Neural progenitor cell (in vitro differentiated cells): ENCODE results near the gene MYO18B. TPM values are rescaled to one million over a fixed set of nuclear protein-coding genes. Genes with fewer than 3 reads are reported as not detected.

Experiments used
- DNase-seq: peaks from one replicate; pipeline ENCODE4 v3.0.0-alpha.2; 2016; ENCODE audit warnings: low spot score
- H2AFZ ChIP-seq: fragments of 200-600 bp; sonication (generic); replicated peaks from 2 replicates; pipeline ENCODE4 v1.6.1; 2016; ENCODE audit warnings: antibody characterized with exemption
- H3F3A ChIP-seq: fragments of 200-600 bp; sonication (generic); 2 replicates; pipeline ENCODE4 v1.6.1; 2016; ENCODE audit warnings: antibody characterized with exemption, low read depth
- H3K27ac ChIP-seq: fragments of 200-600 bp; sonication (generic); 2 replicates; pipeline ENCODE4 v1.5.1; 2016; ENCODE audit warnings: mild to moderate bottlenecking
- H3K27me3 ChIP-seq: fragments of 200-600 bp; sonication (generic); 2 replicates; pipeline ENCODE4 v1.6.1; 2016; ENCODE audit warnings: mild to moderate bottlenecking, moderate library complexity
- H3K36me3 ChIP-seq: fragments of 200-600 bp; sonication (generic); 2 replicates; pipeline ENCODE4 v1.5.1; 2016
- H3K4me1 ChIP-seq: fragments of 200-600 bp; sonication (generic); 2 replicates; pipeline ENCODE4 v1.6.1; 2016; ENCODE audit warnings: mixed run types
- H3K4me2 ChIP-seq: fragments of 200-600 bp; sonication (generic); 2 replicates; pipeline ENCODE4 v1.6.1; 2016
- H3K4me3 ChIP-seq: fragments of 200-600 bp; sonication (generic); 2 replicates; pipeline ENCODE4 v1.5.1; 2016
- H3K79me2 ChIP-seq: fragments of 200-600 bp; sonication (generic); 2 replicates; pipeline ENCODE4 v1.6.1; 2016; ENCODE audit warnings: low read depth
- H3K9ac ChIP-seq: fragments of 200-600 bp; sonication (generic); 2 replicates; pipeline ENCODE4 v1.6.1; 2016
- H3K9me3 ChIP-seq: fragments of 200-600 bp; sonication (generic); 2 replicates; pipeline ENCODE4 v1.5.1; 2016; ENCODE audit warnings: low read depth
- H4K20me1 ChIP-seq: fragments of 200-600 bp; sonication (generic); 2 replicates; pipeline ENCODE4 v1.6.1; 2016; ENCODE audit warnings: low read depth
- H3K27ac Mint-ChIP-seq: 3 replicates; pipeline ENCODE4 v1.8.0; 2021; ENCODE audit warnings: mixed read lengths
- H3K27me3 Mint-ChIP-seq: 2 replicates; pipeline ENCODE4 v1.8.0; 2022; ENCODE audit warnings: low read depth, mild to moderate bottlenecking, inconsistent platforms, moderate library complexity, mixed read lengths; ENCODE audit not compliant: insufficient read depth
- H3K36me3 Mint-ChIP-seq: 3 replicates; pipeline ENCODE4 v1.8.0; 2021; ENCODE audit warnings: mixed read lengths
- H3K4me1 Mint-ChIP-seq: 3 replicates; pipeline ENCODE4 v1.8.0; 2021; ENCODE audit warnings: mixed read lengths
- H3K4me3 Mint-ChIP-seq: 3 replicates; pipeline ENCODE4 v1.8.0; 2021; ENCODE audit warnings: mild to moderate bottlenecking, moderate library complexity, mixed read lengths
- H3K9me3 Mint-ChIP-seq: 3 replicates; pipeline ENCODE4 v1.8.0; 2020; ENCODE audit warnings: mixed read lengths
- EZH2 ChIP-seq: fragments of 200-600 bp; sonication (generic); IDR thresholded peaks from 2 replicates; pipeline ENCODE4 v1.6.1; 2017; ENCODE audit warnings: antibody characterized with exemption, mild to moderate bottlenecking, moderate library complexity
- EZH2phosphoT487 ChIP-seq: fragments of 200-600 bp; sonication (generic); IDR thresholded peaks from 2 replicates; pipeline ENCODE4 v1.6.1; 2017; ENCODE audit warnings: antibody characterized with exemption
- total RNA-seq: library from RNA; depleted of rRNA; stranded (reverse); fragments of >200 nt; gene quantifications from 2 replicates; pipeline ENCODE4 v1.2.3, GENCODE V29; 2015; ENCODE audit warnings: low replicate concordance
- TF ChIP-seq, protein P1 (sequence below): fragments of 200-600 bp; sonication (generic); IDR thresholded peaks from 2 replicates; pipeline ENCODE4 v1.5.1; 2017; ENCODE audit warnings: antibody characterized with exemption, mild to moderate bottlenecking

Gene MYO18B
- total RNA-seq, 1 donor from 2014 or later: not detected

DNA sequence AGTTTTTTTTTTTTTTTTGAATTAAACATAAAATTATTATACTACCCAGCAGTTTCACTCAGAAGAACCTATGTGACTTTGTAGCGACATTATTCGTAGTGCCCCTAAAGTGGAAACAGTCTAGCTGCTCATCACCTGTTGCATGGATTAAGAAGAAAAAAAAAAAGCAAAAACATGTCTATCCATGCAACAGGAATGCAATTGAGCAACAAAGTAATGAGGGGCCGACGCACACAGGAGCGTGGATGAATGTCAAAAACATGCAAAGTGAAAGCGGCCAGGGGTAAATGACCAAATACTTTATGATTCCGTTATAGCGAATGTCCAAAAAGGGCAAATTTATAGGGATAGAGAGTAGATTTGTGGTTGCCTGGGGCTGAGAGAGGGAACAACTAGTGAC lies 16.3 kb downstream of the MYO18B start:
- H3K4me3 Mint-ChIP-seq: no peak overlapping the region
- Histone ChIP-seq H3K9me3 (no peaks in the 10 kb centered on the region), H3K27me3 (no peaks in the 10 kb centered on the region), H3K79me2 (no peaks in the 10 kb centered on the region), H3K4me2 (no peak overlapping the region), H3K4me3 (no peak overlapping the region), H2AFZ (no peak overlapping the region), H3K9ac (no peak overlapping the region), H3K36me3 (no peaks in the 10 kb centered on the region), H3K4me1 (no peaks in the 10 kb centered on the region), H3F3A (no peaks in the 10 kb centered on the region), H3K27ac (no peak overlapping the region), H4K20me1 (no peaks in the 10 kb centered on the region)
- H3K27ac Mint-ChIP-seq: no peak overlapping the region
- H3K4me1 Mint-ChIP-seq: no peaks in the 10 kb centered on the region
- no peak for DNase-seq
- peaks cover 3% of the 10 kb centered on the region for H3K9me3 Mint-ChIP-seq
- H3K36me3 Mint-ChIP-seq: no peaks in the 10 kb centered on the region
- H3K27me3 Mint-ChIP-seq: peaks cover 5% of the 10 kb centered on the region
- no peak for TF ChIP-seq EZH2
- no peak for TF ChIP-seq EZH2phosphoT487
- TF ChIP-seq, protein P1, sequence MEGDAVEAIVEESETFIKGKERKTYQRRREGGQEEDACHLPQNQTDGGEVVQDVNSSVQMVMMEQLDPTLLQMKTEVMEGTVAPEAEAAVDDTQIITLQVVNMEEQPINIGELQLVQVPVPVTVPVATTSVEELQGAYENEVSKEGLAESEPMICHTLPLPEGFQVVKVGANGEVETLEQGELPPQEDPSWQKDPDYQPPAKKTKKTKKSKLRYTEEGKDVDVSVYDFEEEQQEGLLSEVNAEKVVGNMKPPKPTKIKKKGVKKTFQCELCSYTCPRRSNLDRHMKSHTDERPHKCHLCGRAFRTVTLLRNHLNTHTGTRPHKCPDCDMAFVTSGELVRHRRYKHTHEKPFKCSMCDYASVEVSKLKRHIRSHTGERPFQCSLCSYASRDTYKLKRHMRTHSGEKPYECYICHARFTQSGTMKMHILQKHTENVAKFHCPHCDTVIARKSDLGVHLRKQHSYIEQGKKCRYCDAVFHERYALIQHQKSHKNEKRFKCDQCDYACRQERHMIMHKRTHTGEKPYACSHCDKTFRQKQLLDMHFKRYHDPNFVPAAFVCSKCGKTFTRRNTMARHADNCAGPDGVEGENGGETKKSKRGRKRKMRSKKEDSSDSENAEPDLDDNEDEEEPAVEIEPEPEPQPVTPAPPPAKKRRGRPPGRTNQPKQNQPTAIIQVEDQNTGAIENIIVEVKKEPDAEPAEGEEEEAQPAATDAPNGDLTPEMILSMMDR: no peak

DNA sequence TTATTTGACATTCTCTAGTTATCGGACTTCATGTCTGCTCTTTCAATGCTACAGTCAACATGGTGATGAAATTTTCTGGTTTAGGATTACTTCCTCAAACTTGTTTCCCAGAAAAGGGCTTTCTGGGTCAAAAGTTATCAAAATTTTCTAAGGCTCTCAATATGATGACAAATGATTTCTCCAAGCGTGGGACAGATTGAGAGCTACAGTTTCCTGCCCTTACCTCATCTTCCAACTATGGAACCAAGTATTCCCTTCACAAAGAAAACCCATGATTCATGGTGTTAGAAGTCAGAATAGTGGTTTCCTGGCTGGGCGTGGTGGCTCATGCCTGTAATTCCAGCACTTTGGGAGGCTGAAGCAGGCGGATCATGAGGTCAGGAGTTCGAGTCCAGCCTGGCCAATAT lies 17.8 kb downstream of the MYO18B start:
- no peaks in the 10 kb centered on the region for H3K4me1 Mint-ChIP-seq
- TF ChIP-seq EZH2: no peak
- TF ChIP-seq, protein P1: no peak
- no peak for TF ChIP-seq EZH2phosphoT487
- no peaks in the 10 kb centered on the region for H3K27me3 ChIP-seq
- H3K79me2 ChIP-seq: no peaks in the 10 kb centered on the region
- H3K4me1 ChIP-seq: no peaks in the 10 kb centered on the region
- no peak overlapping the region for H3K27ac ChIP-seq
- no peak overlapping the region for H2AFZ ChIP-seq
- no peaks in the 10 kb centered on the region for H3K9me3 ChIP-seq
- no peak overlapping the region for H3K27ac Mint-ChIP-seq
- peaks cover 3% of the 10 kb centered on the region for H3K9me3 Mint-ChIP-seq
- H3K36me3 Mint-ChIP-seq: no peaks in the 10 kb centered on the region
- no peaks in the 10 kb centered on the region for H3K36me3 ChIP-seq
- no peak overlapping the region for H3K4me3 Mint-ChIP-seq
- H4K20me1 ChIP-seq: no peaks in the 10 kb centered on the region
- H3K9ac ChIP-seq: no peak overlapping the region
- no peak overlapping the region for H3K4me2 ChIP-seq
- H3K27me3 Mint-ChIP-seq: peaks cover 5% of the 10 kb centered on the region
- no peak for DNase-seq
- H3K4me3 ChIP-seq: no peak overlapping the region
- H3F3A ChIP-seq: no peaks in the 10 kb centered on the region

DNA sequence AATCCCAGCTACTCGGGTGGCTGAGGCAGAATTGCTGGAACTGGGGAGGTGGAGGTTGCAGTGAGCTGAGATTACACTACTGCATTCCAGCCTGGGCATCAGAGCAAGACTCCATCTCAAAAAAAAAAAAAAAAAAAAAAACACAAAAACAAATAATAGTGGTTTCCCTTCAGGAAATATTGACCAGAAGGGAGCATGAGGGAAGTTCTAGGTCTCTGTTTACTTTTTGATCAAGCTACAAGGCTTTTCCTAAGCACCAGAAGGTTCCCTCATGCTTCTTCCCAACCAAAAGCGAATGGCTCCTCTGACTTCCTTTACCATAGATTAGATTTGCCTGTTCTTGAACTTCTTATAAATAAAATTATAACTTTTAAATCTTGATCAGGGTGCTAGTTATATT lies 18.3 kb downstream of the MYO18B start:
- Mint-ChIP-seq H3K4me1 (no peaks in the 10 kb centered on the region), H3K27ac (no peak overlapping the region), H3K36me3 (no peaks in the 10 kb centered on the region), H3K27me3 (peaks cover 5% of the 10 kb centered on the region), H3K9me3 (peaks cover 3% of the 10 kb centered on the region), H3K4me3 (no peak overlapping the region)
- Histone ChIP-seq H3F3A (no peaks in the 10 kb centered on the region), H3K27ac (no peak overlapping the region), H4K20me1 (no peaks in the 10 kb centered on the region), H3K4me1 (no peaks in the 10 kb centered on the region), H3K4me2 (no peak overlapping the region), H3K79me2 (no peaks in the 10 kb centered on the region), H3K9me3 (no peaks in the 10 kb centered on the region), H3K36me3 (no peaks in the 10 kb centered on the region), H3K9ac (no peak overlapping the region), H2AFZ (no peak overlapping the region), H3K27me3 (no peaks in the 10 kb centered on the region), H3K4me3 (no peak overlapping the region)
- TF ChIP-seq, protein P1: no peak
- TF ChIP-seq EZH2phosphoT487 (no peak), EZH2 (no peak)
- DNase-seq: no peak
